Measurements from ENCODE around the gene PARM1. TPM values are rescaled to one million over a fixed set of nuclear protein-coding genes. Genes with fewer than 3 reads are reported as not detected.

PARM1 gene
- total RNA-seq: 0.10 TPM
- polyA plus RNA-seq: under 1 TPM in 1 of 4 donors, not detected in 3; 0.22 TPM

DNA sequence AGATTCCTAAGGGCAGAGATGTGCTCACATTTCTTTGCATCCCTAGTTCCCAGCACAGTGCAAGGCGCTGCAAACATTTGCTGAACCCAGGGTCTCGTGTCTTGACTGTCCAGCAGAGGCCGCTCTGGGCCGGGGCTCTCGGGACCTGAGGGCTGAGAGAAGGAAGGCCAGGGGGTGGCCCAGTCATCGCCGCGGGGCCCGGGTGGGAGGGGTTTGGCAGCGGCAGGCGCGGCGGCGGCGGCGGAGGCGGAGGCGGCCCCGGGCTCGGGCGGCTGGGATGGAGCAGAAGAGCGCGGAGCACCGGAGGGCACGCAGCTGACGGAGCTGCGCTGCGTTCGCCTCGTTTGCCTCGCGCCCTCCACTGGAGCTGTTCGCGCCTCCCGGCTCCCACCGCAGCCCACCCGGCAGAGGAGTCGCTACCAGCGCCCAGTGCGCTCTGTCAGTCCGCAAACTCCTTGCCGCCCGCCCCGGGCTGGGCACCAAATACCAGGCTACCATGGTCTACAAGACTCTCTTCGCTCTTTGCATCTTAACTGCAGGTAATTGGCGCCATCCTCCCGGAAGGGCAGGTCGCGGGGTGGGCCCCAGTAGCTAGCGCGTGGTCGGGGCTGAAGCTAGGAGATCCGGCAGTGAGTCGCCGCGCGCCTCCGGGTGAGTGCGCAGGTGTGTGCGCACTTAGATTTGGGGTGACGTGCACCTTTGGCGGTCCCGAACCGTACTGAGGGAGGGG, at the start of gene PARM1:
Gene PARM1, plus strand, starts transcription at position 285 of the 730 bp plus-strand sequence. Its CDS starts 212 bp downstream, at position 497.
- H3K27me3 Mint-ChIP-seq: peaks cover 57% of the 10 kb centered on the region
- H3K27ac ChIP-seq (ENCODE audit: insufficient read depth, low read length, poor library complexity, severe bottlenecking): no peak within 1 kb of the TSS
- H3K36me3 ChIP-seq (ENCODE audit: control insufficient read depth, insufficient read depth, low read length): no peaks in the 10 kb centered on the region
- peak within 1 kb of the TSS in 1 of 4 donors; percentile 63 for H3K4me3 Mint-ChIP-seq
- H3K9me3 Mint-ChIP-seq: peaks cover 0 to 5% (median 0%) of the 10 kb centered on the region in 7 donors
- H3K36me3 Mint-ChIP-seq: no peaks in the 10 kb centered on the region
- H3K27me3 ChIP-seq (ENCODE audit: control insufficient read depth, insufficient read depth, low read length): peaks cover 20% of the 10 kb centered on the region
- DNase-seq (peak in 1 of 3 donors; percentile 30), ATAC-seq (ENCODE audit: low read depth in 2 of 2) (peak; percentile 37 to 53)
- no peak within 1 kb of the TSS for H3K4me3 ChIP-seq (ENCODE audit: low read depth, low read length)
- no peaks in the 10 kb centered on the region for H3K9me3 ChIP-seq (ENCODE audit: control insufficient read depth in 2 of 2, low read length in 2 of 2)
- no peak within 1 kb of the TSS for H3K27ac Mint-ChIP-seq
- H3K4me1 Mint-ChIP-seq: peaks cover 0 to 16% (median 0%) of the 10 kb centered on the region in 4 donors
- no peaks in the 10 kb centered on the region for H3K4me1 ChIP-seq (ENCODE audit: control insufficient read depth, insufficient read depth, low read length, poor library complexity, severe bottlenecking)

DNA sequence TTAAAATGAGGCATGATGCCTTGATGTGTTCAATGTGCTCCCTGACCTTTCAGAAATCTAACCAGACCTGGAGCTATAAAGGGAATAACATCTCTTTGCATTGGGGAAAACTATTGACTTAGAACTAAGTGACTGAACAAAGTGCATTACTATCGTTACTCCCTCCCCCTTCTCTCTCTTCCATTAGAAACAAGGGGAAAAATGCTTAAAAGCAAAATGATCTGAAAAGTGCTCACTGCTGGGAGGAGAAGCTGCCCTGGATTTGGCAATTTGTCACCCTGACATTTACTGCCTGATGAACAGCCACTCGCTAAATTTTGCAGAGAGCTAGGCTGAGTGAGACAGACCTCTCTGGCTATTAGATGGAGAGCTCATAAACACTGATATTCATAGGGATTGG, 48.6 kb upstream of the PARM1 start:
- Mint-ChIP-seq H3K9me3 (peaks cover 0 to 6% (median 2%) of the 10 kb centered on the region in 7 donors), H3K4me1 (no peaks in the 10 kb centered on the region), H3K36me3 (no peaks in the 10 kb centered on the region), H3K27me3 (no peaks in the 10 kb centered on the region), H3K4me3 (no peak overlapping the region), H3K27ac (no peak overlapping the region)
- no peak for ATAC-seq (ENCODE audit: low read depth in 2 of 2)
- H3K27me3 ChIP-seq (ENCODE audit: control insufficient read depth, insufficient read depth, low read length): no peaks in the 10 kb centered on the region
- DNase-seq: no peak
- no peaks in the 10 kb centered on the region for H3K4me1 ChIP-seq (ENCODE audit: control insufficient read depth, insufficient read depth, low read length, poor library complexity, severe bottlenecking)
- no peak overlapping the region for H3K27ac ChIP-seq (ENCODE audit: insufficient read depth, low read length, poor library complexity, severe bottlenecking)
- no peak overlapping the region for H3K4me3 ChIP-seq (ENCODE audit: low read depth, low read length)
- no peaks in the 10 kb centered on the region for H3K36me3 ChIP-seq (ENCODE audit: control insufficient read depth, insufficient read depth, low read length)
- no peaks in the 10 kb centered on the region for H3K9me3 ChIP-seq (ENCODE audit: control insufficient read depth in 2 of 2, low read length in 2 of 2)

GRCh38 chr4:74886484-74886883, 46.4 kb upstream of the PARM1 start:
- H3K9me3 Mint-ChIP-seq: peaks cover 0 to 6% (median 0%) of the 10 kb centered on the region in 7 donors
- H3K27me3 Mint-ChIP-seq: no peaks in the 10 kb centered on the region
- no peaks in the 10 kb centered on the region for H3K36me3 Mint-ChIP-seq
- Histone ChIP-seq H3K27me3 (ENCODE audit: control insufficient read depth, insufficient read depth, low read length) (no peaks in the 10 kb centered on the region), H3K27ac (ENCODE audit: insufficient read depth, low read length, poor library complexity, severe bottlenecking) (no peak overlapping the region), H3K4me3 (ENCODE audit: low read depth, low read length) (no peak overlapping the region), H3K4me1 (ENCODE audit: control insufficient read depth, insufficient read depth, low read length, poor library complexity, severe bottlenecking) (no peaks in the 10 kb centered on the region), H3K9me3 (ENCODE audit: control insufficient read depth in 2 of 2, low read length in 2 of 2) (no peaks in the 10 kb centered on the region), H3K36me3 (ENCODE audit: control insufficient read depth, insufficient read depth, low read length) (no peaks in the 10 kb centered on the region)
- no peaks in the 10 kb centered on the region for H3K4me1 Mint-ChIP-seq
- DNase-seq: no peak
- no peak for ATAC-seq (ENCODE audit: low read depth in 2 of 2)
- H3K27ac Mint-ChIP-seq: no peak overlapping the region
- no peak overlapping the region for H3K4me3 Mint-ChIP-seq

- Histone ChIP-seq H3K4me3 (ENCODE audit: low read depth, low read length) (no peak overlapping the region), H3K27ac (ENCODE audit: insufficient read depth, low read length, poor library complexity, severe bottlenecking) (no peak overlapping the region), H3K36me3 (ENCODE audit: control insufficient read depth, insufficient read depth, low read length) (no peaks in the 10 kb centered on the region), H3K27me3 (ENCODE audit: control insufficient read depth, insufficient read depth, low read length) (no peaks in the 10 kb centered on the region), H3K4me1 (ENCODE audit: control insufficient read depth, insufficient read depth, low read length, poor library complexity, severe bottlenecking) (no peaks in the 10 kb centered on the region), H3K9me3 (ENCODE audit: control insufficient read depth in 2 of 2, low read length in 2 of 2) (no peaks in the 10 kb centered on the region)
- Mint-ChIP-seq H3K4me3 (no peak overlapping the region), H3K9me3 (peaks cover 0 to 3% (median 0%) of the 10 kb centered on the region in 7 donors), H3K27ac (no peak overlapping the region), H3K27me3 (peaks cover 5% of the 10 kb centered on the region), H3K36me3 (no peaks in the 10 kb centered on the region), H3K4me1 (peaks cover 0 to 2% (median 0%) of the 10 kb centered on the region in 4 donors)
- ATAC-seq (ENCODE audit: low read depth in 2 of 2) (no peak), DNase-seq (no peak)
Observed at GRCh38 chr4:74890341-74890740, 42.6 kb upstream of the PARM1 start.

DNA sequence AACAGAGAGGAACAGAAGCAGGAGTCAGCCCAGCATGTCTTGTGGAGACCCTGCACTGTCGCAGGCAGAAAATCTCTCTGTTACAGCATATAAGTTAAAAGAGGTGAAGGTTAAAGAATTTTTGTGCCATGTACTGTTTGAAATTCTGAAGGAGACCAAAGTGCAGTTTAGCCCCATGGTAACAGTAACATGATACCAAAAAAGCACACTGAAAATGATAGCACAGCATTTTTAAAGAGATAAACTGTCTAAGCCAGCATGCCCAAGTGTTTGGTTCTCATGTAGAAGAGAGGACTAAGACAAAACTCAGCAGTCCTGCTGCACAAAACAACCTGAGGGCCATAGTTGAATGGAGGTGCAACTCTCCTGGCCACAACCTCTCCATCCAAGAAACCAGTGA, 41.9 kb upstream of the PARM1 start:
- no peak overlapping the region for H3K4me3 ChIP-seq (ENCODE audit: low read depth, low read length)
- no peaks in the 10 kb centered on the region for H3K36me3 ChIP-seq (ENCODE audit: control insufficient read depth, insufficient read depth, low read length)
- no peaks in the 10 kb centered on the region for H3K9me3 ChIP-seq (ENCODE audit: control insufficient read depth in 2 of 2, low read length in 2 of 2)
- Mint-ChIP-seq H3K27ac (no peak overlapping the region), H3K36me3 (no peaks in the 10 kb centered on the region), H3K4me1 (peaks cover 0 to 2% (median 0%) of the 10 kb centered on the region in 4 donors), H3K4me3 (no peak overlapping the region), H3K27me3 (peaks cover 5% of the 10 kb centered on the region), H3K9me3 (peaks cover 0 to 3% (median 0%) of the 10 kb centered on the region in 7 donors)
- no peak overlapping the region for H3K27ac ChIP-seq (ENCODE audit: insufficient read depth, low read length, poor library complexity, severe bottlenecking)
- ATAC-seq (ENCODE audit: low read depth in 2 of 2) (no peak), DNase-seq (no peak)
- H3K4me1 ChIP-seq (ENCODE audit: control insufficient read depth, insufficient read depth, low read length, poor library complexity, severe bottlenecking): no peaks in the 10 kb centered on the region
- no peaks in the 10 kb centered on the region for H3K27me3 ChIP-seq (ENCODE audit: control insufficient read depth, insufficient read depth, low read length)

GRCh38 chr4:74893171-74893570, 39.7 kb upstream of the PARM1 start:
- H3K27ac Mint-ChIP-seq: no peak overlapping the region
- H3K4me1 Mint-ChIP-seq: peaks cover 0 to 2% (median 0%) of the 10 kb centered on the region in 4 donors
- DNase-seq (no peak), ATAC-seq (ENCODE audit: low read depth in 2 of 2) (no peak)
- H3K27me3 Mint-ChIP-seq: peaks cover 5% of the 10 kb centered on the region
- Histone ChIP-seq H3K9me3 (ENCODE audit: control insufficient read depth in 2 of 2, low read length in 2 of 2) (no peaks in the 10 kb centered on the region), H3K27ac (ENCODE audit: insufficient read depth, low read length, poor library complexity, severe bottlenecking) (no peak overlapping the region), H3K27me3 (ENCODE audit: control insufficient read depth, insufficient read depth, low read length) (no peaks in the 10 kb centered on the region), H3K4me3 (ENCODE audit: low read depth, low read length) (no peak overlapping the region), H3K36me3 (ENCODE audit: control insufficient read depth, insufficient read depth, low read length) (no peaks in the 10 kb centered on the region), H3K4me1 (ENCODE audit: control insufficient read depth, insufficient read depth, low read length, poor library complexity, severe bottlenecking) (no peaks in the 10 kb centered on the region)
- H3K36me3 Mint-ChIP-seq: no peaks in the 10 kb centered on the region
- H3K9me3 Mint-ChIP-seq: peaks cover 0 to 4% (median 0%) of the 10 kb centered on the region in 7 donors
- no peak overlapping the region for H3K4me3 Mint-ChIP-seq

DNA sequence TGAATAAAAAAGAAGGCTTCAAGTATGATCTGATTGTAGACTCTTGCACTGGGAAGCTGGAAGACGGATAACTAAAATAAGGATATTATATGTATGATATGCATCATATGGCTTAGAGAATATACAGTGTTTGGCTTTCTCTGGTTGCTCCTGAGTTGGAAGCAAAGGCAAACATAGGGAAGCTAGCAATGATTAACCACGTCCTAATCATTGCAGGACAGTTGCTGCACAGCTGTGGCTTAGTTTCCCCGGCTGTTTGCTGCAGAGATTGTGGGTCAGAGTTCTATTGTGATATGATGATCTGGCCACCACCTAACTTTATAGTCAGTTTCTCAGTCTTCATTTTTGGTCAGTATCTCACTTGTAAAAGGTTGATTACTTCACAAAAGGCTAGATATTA, 36.3 kb upstream of the PARM1 start:
- no peak overlapping the region for H3K4me3 ChIP-seq (ENCODE audit: low read depth, low read length)
- H3K36me3 ChIP-seq (ENCODE audit: control insufficient read depth, insufficient read depth, low read length): no peaks in the 10 kb centered on the region
- Mint-ChIP-seq H3K27me3 (peaks cover 5% of the 10 kb centered on the region), H3K4me3 (no peak overlapping the region), H3K4me1 (peaks cover 0 to 2% (median 0%) of the 10 kb centered on the region in 4 donors), H3K36me3 (no peaks in the 10 kb centered on the region), H3K27ac (no peak overlapping the region), H3K9me3 (peaks cover 0 to 4% (median 0%) of the 10 kb centered on the region in 7 donors)
- no peaks in the 10 kb centered on the region for H3K27me3 ChIP-seq (ENCODE audit: control insufficient read depth, insufficient read depth, low read length)
- DNase-seq: no peak
- no peaks in the 10 kb centered on the region for H3K4me1 ChIP-seq (ENCODE audit: control insufficient read depth, insufficient read depth, low read length, poor library complexity, severe bottlenecking)
- no peak for ATAC-seq (ENCODE audit: low read depth in 2 of 2)
- no peak overlapping the region for H3K27ac ChIP-seq (ENCODE audit: insufficient read depth, low read length, poor library complexity, severe bottlenecking)
- H3K9me3 ChIP-seq (ENCODE audit: control insufficient read depth in 2 of 2, low read length in 2 of 2): no peaks in the 10 kb centered on the region

DNA sequence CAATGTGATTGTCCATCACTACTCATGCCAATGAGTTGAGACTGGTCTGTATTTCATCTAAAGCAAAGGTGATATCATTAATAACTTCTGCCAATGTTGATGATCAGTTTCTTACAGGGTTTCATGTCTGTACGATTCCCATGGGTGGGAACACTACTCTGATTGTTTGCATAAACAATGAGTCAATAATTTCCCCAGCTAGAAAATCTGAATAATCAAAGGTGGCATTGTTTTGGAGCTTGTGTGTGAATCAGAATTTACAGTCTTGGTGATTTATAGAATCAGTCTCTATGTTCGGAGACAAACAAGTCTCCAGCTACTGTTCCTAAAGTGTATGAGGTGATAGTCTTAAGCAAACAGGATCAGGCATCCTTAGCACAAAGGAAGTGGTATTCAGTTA, 35.5 kb upstream of the PARM1 start:
- DNase-seq (no peak), ATAC-seq (ENCODE audit: low read depth in 2 of 2) (no peak)
- Mint-ChIP-seq H3K4me1 (peaks cover 0 to 2% (median 0%) of the 10 kb centered on the region in 4 donors), H3K36me3 (no peaks in the 10 kb centered on the region), H3K27me3 (peaks cover 5% of the 10 kb centered on the region), H3K9me3 (peaks cover 0 to 4% (median 0%) of the 10 kb centered on the region in 7 donors), H3K4me3 (no peak overlapping the region), H3K27ac (no peak overlapping the region)
- Histone ChIP-seq H3K9me3 (ENCODE audit: control insufficient read depth in 2 of 2, low read length in 2 of 2) (no peaks in the 10 kb centered on the region), H3K36me3 (ENCODE audit: control insufficient read depth, insufficient read depth, low read length) (no peaks in the 10 kb centered on the region), H3K27ac (ENCODE audit: insufficient read depth, low read length, poor library complexity, severe bottlenecking) (no peak overlapping the region), H3K4me3 (ENCODE audit: low read depth, low read length) (no peak overlapping the region), H3K4me1 (ENCODE audit: control insufficient read depth, insufficient read depth, low read length, poor library complexity, severe bottlenecking) (no peaks in the 10 kb centered on the region), H3K27me3 (ENCODE audit: control insufficient read depth, insufficient read depth, low read length) (no peaks in the 10 kb centered on the region)
